HK-2 (cell line): ENCODE data around the gene ERI3.

Experiments used
- DNase-seq: peaks from one replicate; pipeline ENCODE4 v3.0.0-alpha.2; 2018; ENCODE audit not compliant: unreplicated experiment

The ERI3 gene

GRCh38 chr1:44351289-44351688, 3.8 kb downstream of the ERI3 start:
- DNase-seq: no peak

DNA sequence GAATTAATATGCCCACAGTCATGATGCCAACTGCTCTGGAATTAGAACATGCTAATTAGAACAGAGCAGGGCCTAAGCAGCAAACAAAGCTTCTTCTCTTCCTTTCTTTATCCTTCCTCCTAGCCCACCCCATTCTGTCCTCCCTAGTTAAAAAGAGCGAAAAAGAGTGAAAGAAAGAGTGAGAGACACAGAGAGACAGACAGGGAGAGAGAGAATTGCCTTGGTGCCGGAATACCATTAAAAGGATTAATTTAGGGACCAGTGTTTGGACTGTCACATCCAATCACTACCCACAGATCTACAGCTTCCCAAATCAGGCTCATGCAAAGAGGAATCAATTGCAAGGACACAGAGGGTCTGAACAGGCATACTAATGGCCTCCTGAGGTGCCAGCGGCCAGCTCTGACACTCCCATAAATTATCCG, 7.0 kb downstream of the ERI3 start:
- no peak for DNase-seq

DNA sequence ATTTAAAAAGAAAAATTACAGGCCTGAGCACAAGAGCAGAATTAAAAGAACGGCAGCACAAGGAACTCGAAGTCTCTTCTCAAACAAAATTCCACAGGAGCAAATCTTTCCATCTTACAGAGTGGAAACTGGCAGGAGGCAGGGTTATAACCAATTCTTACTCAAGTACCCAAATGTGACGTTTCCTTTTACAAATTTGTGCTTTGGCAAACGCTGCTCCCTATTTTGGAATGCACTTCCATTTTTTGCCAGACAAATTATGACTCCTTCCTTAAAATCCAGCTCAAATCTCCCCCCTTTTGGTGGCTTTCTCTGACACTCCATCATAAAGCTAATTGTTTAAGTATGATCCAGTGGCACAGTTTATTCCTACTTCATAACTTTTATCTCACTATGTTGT, 7.8 kb downstream of the ERI3 start:
- DNase-seq: no peak

DNA sequence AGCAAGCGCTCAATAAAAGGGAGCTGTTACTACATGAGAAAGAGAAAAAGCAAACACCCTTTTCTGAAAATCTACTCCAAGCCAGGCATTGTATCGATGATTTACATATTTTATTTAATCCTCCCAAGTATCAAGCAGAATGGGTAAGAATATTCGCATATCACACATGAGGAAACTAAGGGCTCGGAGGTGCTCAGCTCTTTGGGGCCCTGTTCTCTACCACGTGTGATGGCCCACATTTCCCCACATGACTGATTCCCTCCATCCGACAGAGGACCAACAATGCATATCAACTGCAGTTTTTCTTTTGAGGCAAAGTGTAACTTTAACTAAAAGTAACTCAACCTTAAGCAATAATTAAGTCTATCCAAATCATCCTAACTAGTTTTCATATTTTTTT, 8.2 kb downstream of the ERI3 start:
- no peak for DNase-seq

DNA sequence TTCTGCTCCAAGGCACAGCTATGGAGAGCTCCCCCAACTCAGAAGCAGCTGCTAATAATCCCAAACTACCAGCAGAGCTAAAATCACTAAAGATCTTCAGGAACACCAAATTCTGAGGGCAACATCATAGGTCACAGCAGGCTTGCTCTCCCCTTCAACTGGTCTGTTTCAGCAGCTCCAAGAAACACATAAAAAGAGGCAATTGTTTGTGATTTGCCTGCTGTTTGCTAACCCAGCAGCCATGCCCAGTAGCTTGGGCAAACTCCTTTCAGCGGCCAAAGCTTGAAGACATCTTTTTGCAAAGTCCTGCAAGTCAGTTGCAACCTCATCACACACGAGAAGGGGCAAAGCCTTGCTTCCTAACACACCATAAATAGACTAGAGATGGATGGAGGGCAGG, 8.9 kb downstream of the ERI3 start:
- no peak for DNase-seq

- DNase-seq: no peak
Measured at GRCh38 chr1:44345187-44345775, 9.8 kb downstream of the ERI3 start.

DNA sequence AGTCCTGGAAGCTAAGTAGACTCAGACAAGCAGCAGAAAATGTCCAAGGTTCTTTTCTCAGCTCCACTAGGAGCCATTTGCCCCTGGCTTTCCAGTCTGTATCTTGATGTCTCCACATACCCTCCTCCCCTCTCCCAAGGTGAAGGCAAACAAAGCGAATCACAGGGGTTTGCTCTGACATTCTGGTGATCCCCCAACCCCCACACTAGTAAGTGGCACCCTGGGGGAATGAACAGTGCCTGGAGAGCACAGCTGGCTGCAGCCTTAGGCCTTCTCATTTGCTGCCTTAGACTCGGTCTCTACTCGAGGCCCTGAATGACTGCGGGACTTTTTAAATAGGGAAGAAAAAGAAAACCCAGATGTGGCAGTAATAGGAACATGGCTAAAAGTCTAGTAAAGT, 15.3 kb downstream of the ERI3 start:
- no peak for DNase-seq

- no peak for DNase-seq
Measured at GRCh38 chr1:44338136-44338535, 16.9 kb downstream of the ERI3 start.

DNA sequence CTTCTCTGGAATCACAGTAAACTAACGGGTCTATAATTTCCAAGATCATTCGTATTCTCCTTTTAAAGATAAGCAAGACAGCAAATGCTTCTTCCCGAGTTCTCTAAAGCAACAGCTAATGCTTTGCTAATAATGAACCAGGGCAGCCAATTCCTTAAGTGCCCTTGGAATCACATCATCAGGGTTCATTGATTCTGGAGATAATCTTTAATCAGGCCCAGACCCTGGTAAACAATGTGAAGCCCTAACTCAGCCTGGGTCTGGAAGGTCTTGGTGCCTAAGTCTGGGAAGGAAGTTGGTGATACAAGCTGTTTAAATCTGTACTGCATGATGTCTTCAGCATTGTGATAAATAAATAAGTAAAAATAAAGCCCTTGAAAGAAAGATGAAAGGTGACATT, 18.4 kb downstream of the ERI3 start:
- DNase-seq: no peak

- no peak for DNase-seq
Measured at GRCh38 chr1:44334968-44335367, 20.1 kb downstream of the ERI3 start.

- no peak for DNase-seq
Measured at GRCh38 chr1:44333376-44333775, 21.7 kb downstream of the ERI3 start.

DNA sequence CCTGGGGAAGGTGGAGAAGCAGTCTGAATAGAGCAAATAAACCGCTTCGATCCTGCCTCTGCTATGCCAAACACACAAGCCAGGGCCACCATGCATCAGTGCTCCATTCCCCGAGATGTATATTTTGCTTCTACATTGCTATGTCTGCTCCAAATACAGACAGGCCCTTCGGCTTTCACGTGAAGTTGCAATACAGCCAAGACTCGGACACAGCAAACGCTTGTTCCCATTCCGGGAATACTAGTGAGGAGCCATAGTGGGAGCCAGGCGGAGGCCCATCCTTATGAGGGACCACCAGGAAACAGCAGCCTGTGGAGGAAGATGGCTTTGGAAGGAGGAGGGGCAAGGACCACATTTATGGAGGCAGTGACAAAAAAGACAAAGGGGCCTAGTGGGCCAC, 22.6 kb downstream of the ERI3 start:
- no peak for DNase-seq

- no peak for DNase-seq
Measured at GRCh38 chr1:44330935-44331334, 24.1 kb downstream of the ERI3 start.

DNA sequence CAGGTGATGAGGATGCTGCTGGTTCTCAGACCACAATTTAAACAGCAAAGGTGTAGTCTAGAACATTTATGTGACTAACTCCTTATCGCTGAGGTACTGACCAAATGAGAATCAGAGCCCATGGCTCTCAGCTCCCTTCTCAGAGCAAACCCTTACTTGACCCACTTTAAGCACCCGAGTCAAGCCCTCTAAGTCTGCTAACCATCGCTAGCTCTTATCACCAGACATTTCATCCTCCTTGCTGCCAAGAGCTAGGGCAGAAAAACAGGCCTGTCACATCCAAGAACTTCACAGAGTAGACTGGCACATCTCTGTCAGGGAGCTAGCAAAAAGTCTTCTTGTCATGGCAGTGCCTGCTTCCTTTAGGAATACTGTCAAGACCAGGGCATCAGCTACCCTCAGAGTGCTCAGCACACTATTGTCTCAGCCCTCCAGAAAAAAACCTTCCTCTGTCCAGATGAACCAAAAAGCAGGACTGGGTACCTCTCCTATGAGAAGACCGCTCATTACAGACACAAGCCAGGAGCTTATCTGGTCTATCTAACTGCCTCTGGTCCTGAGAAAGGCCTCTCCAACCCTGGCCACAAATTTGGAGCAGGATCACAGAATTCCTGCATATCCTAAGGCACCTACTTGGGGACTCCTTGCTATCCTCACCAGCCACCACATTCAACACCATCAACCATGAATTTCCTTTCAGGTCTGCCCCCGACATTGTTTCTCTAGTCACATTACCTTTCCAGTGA, 26.2 kb downstream of the ERI3 start:
- no peak for DNase-seq

GRCh38 chr1:44327679-44328491, 27.2 kb downstream of the ERI3 start:
- peak; percentile 97 for DNase-seq

GRCh38 chr1:44326821-44327465, 28.1 kb downstream of the ERI3 start:
- DNase-seq: no peak

DNA sequence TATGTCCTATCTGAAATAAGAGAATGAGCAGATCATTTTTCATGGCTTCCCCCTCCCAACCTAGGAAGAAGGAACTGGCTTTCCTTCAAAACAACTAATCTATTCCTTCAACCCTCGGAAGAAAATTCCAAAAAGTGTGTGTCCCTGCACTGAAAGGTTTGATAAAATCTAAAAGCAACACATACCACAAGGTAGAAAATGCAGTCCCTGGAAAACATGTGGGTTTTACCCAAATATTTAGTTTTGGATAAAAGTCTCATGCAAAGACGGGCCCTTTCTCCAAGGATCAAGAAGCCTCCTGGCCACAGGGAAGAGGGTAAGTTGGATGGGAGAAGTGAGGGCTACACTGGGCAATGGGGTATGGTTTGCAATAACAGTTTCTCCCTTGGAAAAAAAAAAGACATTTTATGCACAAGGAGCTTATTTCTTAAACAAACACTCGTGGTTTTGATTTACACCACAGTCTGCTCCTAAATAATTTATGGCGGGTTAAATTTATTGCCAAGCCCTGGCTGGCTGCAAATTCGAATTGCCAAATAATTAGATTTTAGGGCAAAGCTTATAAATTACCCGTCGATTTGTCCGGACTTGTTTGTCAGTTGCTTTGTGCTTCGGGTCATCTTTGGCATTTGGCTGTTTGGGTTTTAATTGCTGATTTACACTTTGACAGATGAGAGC, 28.9 kb downstream of the ERI3 start:
- DNase-seq: no peak

DNA sequence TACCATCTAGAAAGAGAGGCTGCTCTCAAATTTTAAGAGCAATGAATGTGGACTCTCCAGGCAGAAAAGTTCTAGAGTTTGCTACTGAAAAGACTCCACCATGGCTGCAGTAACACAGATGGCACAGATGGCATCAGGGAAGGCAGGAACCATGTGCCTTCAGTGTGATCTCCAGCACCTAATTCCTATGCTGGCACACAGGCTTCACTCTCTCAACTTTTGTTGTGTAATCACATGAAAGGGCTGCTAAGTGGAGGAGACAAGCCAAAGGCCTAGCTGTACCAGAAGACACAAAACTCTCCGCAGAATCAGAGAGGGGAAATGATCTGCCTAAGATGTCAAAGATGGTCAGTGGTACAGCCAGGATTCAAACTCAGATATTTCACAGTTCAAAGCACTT, 31.1 kb downstream of the ERI3 start:
- DNase-seq: no peak

- DNase-seq: no peak
Measured at GRCh38 chr1:44322367-44322766, 32.7 kb downstream of the ERI3 start.

GRCh38 chr1:44321466-44321865, 33.6 kb downstream of the ERI3 start:
- DNase-seq: no peak

DNA sequence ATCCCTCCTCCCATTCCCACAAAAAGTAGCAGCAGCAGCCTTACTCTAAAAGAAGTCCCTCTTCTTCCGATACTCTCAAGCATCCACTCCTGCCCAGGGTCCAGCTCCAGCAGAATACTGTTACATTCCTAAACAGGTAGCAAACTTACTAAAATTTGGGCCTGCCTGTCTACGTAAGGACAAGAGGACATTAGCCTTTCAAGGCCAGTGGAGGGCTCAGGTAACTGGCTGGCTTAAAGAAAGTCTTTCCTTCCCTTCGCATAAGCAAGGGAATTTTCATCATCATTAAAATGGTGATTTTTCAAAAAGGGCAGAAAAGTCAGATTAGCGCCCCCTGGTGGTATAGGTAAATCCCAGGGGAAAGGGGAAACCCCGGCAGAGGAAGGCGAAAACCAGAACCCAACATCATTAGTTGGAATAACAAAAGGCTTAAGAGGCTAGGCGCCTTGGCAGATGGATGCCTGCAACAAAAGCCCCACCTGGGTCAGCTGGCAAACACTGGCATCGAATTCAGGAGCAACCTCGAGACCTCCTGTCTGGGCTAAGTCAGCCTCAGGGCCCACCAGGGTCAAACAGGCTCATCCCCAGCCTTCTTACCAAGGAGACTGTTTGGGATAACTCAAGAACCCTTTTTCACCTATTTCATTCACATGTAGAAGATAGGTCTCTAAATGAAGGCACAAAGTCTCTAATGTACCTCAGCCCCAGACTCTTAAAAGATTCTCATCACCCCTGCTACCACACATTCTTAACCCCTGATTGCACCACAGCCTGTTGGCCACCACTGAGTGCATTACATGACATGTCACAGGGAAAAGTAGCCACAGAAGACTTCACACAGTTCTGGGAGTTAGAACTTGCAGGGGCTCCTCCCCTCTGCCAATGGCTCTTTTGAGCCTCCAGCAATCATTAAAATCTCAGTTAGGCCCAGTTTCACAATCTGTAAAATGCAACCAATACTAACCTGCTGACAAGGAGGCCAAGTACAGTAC, 36.7 kb downstream of the ERI3 start:
- peak; percentile 40 for DNase-seq
